NCI-H446 (cell line): ENCODE data around the gene TSPAN18.

ENCODE experiments used
- DNase-seq, 2 experiments: peaks; one replicate each; lab custom pipeline; 2025; lab: John Stamatoyannopoulos, UW

Gene TSPAN18

DNA sequence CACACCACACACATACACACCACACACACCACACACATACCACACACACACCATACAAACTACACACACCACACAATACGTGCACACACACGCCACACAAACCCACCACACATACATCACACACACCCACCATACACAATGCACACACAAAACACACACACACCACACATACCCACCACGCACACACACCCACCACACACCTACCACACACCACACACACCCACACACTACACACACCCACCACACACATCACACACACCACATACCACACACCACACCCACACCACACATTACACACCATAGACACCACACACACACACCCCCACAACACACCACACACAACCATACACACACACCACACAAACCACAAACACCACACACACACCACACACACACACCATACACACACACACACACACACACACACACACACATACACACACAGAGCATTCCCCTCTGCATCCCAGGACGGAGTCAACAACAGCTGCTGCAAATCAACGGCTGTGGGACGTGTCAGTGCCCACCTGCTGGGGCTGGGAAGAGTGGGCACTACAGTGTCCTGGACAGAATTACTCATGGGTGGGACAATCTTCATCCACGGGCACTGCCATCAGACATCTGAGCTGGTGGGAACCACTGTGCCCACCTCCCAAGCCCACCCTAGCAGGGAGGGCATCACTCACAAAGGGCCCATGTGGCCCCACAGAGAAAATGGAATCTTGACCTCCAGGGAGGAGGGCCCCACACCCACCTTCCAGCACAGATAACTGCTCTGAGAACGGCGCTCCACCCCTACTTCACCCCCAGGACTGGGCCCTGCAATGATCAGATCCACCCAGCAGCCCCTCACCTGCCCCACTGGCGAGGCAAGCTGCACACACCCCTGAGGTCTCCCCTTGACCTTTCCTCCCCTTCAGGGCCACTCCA lies 215.5 kb downstream of the TSPAN18 start:
- DNase-seq: no peak

DNA sequence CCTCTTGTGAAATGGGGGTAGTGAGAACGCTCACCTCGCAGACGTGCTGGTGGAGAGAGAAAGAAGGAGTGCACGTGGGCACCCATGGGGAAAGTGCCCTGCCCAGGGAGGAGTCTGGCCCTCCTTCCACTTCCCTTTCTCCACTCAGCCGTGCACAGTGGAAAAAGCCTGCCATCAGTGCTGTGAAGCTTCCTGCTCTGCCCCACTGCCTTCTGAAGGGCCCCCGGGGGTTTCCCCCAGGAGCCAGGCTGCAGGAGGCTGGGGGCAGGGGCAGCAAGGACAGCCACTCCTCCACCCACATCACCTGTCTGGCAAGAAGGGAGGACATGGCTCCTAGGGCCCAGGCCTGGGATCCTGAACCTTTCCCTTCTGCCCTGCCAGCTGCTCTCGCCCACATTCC lies 216.4 kb downstream of the TSPAN18 start:
- DNase-seq: no peak

DNA sequence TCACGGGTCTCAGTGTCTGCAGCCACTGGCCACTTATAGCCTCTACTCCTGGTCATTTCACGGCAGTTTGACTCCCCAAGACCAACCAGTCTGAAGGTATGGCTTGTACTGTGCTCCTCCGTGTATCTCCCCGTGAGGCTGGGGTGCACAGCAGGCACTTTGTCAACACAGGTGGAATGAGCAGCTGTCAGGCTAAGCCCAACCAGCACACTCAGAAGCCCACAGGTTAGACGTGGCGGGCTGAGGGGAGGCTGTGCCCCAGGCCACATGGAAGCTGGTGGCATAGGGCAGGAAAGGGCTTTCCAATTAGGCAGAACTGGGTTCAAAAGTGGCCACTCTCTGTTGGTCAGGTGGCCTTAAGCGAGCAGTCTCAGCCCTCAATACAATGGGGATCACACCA lies 216.9 kb downstream of the TSPAN18 start:
- DNase-seq: no peak

DNA sequence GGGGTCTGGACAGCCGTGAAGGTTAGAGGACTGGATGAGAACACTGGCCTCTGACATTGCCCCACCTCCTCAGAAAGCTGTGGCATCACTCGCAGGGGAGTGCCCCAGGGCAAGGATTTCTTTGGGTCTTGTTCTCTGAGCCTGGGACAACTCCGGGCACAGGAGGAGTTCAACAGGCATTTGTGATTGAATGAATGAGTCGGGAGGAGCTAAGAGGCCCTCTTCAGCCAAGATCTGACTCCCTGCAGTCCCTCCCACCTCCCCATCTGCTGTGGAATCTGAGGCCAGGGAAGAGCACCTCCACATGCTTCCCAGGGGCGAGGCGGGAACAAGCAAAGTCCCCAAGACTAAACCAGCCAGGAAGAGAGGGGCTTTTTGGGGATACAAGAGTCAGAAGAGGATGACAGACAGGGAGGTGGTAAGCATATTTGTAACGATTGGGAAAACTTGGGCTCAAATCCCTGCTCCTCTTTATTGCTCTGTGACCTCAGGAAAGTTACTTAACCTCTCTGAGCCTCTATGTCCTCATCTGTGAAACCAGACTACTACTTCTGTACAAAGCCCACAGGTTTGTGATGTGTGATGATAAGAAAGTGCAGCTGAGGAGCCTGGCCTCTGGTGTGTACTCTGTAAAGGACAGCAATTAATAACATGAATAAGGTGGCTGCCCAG lies 217.6 kb downstream of the TSPAN18 start:
- peak in 1 of 2 experiments; percentile 78 for DNase-seq

GRCh38 chr11:44944853-44945235 lies 218.1 kb downstream of the TSPAN18 start:
- no peak for DNase-seq

- DNase-seq: no peak
Measured at GRCh38 chr11:44945666-44946065, 218.9 kb downstream of the TSPAN18 start.

- DNase-seq: no peak
Measured at GRCh38 chr11:44946263-44946662, 219.5 kb downstream of the TSPAN18 start.

DNA sequence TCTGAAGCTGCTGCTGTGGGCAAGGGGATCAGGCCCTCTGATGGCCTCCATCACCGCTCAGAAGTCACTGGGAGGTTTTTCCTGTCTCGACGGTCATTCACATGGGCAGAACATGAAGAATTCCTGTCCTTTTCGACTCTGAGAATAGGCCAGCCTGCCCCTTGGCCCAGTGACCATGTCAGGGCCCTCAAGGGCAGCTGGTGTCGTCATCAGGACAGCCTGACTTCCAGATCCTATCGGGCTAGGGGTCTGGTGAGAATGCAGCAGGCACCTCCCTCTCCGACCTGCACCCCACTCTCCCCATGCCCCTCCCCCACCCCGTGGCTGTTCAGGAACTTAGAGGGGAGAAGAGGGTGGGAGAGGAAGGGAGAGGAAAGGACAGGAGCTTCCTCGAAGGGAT lies 220.4 kb downstream of the TSPAN18 start:
- DNase-seq: no peak

DNA sequence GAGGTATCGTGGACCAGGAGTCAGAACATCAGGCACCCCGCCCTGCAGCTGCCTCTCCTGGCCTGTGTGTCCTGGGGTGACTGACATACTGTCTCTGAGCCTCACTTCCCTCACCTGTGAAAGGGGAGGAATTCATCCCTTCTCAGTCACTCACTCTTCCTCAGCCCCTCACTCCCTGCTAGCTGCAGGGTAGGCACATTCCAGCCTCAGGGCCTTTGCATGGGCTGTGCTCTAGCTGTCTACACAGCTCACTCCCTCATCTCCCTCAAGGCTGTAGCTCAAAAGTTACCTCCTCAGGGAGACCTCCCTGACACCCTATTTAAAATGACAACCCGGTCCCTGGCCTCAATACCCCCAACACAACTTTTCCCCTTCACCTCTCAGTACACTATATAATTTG lies 221.4 kb downstream of the TSPAN18 start:
- no peak for DNase-seq

DNA sequence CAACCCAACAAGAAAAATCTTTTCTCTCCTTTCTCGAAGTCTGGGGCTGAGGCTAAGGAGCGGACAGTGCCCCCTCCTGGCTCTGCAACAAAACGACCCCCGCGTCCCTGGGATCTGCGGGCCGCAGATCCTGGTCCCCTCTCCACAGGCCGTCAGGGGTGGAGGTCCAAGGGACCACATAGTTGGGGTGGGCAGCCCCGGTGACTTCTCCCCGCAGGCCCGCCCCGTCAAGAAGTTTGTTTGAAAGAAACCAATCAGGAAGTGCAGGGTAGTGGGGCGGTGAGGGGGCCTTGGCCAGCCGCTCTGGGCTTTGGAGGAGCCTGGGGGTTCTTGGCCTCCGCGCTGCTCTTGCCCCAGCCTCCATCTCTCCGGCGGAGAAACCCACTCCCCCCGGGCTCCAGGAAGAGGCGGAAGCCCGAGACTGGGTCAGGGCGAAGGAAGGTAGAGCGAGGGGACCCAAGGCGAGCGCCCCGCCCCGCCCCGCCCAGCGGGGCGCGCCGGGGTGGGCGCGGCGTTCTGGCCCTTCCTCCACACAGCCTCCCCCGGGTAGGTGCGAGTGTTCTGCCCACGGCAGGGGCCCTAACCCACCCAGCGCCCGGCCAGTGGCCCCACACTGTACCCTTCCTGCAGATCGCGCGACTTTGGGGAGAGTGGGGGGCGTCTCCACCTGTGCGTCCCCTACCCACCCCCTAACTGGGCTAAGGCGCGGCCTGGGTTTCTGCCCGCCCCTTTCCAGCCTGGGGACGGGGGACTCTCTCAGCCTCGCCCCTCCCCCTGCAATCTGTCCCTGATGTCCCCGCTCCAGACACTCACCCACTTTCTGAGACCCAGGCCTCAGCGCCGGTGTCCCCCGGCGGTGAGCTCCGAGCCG lies 222.6 kb downstream of the TSPAN18 start:
- peak in 1 of 2 experiments; percentile 54 for DNase-seq

GRCh38 chr11:44950031-44950624 lies 223.4 kb downstream of the TSPAN18 start:
- DNase-seq: peak in 1 of 2 experiments; percentile 41

DNA sequence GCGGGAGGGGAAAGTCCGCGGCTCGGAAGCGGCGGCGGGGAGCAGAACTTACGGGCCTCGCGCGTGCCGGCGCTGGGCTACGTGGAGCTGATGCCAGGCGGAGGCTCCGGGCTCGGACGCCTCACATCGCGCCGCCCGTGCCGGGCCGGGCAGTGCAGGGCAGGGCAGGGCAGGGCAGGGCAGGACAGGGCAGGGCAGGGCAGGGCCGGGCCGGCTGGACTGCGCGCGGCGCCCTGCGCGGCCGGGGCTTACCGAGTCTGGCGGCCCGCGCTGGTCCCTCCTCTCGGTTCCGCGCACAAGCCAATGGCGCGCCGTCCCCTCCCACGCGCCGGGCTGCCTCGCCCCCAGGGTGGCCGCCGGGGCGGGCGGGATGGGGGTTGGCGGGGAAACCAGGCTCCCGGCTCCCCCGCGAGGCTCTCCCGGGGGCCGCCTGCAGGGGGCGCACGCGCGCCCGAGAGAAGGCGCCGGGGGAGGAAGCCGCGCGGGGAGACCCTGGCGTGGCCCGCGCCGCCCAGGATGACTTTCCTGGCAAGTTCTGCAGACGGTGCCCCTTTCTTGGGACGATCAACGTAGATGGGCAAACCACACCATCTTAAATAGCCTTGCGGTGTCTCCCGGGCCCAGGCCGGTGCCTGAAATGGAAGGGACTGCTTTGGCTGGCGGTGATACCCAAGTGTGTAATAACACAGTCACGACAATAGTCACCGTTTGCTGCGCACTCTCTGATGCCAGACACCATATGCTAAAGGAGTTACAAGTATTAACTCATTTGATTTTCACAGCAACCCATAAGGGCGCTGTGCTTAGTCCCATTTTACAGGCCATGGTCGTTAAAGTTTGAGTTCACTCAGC lies 224.1 kb downstream of the TSPAN18 start, which contains the start of gene TP53I11:
Gene TP53I11, minus strand, starts transcription at position 259 of the 852 bp plus-strand sequence. CDS start 12,548 bp downstream, outside the sequence.
- DNase-seq: peak in 1 of 2 experiments; percentile 83

GRCh38 chr11:44952082-44952481 lies 225.3 kb downstream of the TSPAN18 start:
- DNase-seq: no peak

DNA sequence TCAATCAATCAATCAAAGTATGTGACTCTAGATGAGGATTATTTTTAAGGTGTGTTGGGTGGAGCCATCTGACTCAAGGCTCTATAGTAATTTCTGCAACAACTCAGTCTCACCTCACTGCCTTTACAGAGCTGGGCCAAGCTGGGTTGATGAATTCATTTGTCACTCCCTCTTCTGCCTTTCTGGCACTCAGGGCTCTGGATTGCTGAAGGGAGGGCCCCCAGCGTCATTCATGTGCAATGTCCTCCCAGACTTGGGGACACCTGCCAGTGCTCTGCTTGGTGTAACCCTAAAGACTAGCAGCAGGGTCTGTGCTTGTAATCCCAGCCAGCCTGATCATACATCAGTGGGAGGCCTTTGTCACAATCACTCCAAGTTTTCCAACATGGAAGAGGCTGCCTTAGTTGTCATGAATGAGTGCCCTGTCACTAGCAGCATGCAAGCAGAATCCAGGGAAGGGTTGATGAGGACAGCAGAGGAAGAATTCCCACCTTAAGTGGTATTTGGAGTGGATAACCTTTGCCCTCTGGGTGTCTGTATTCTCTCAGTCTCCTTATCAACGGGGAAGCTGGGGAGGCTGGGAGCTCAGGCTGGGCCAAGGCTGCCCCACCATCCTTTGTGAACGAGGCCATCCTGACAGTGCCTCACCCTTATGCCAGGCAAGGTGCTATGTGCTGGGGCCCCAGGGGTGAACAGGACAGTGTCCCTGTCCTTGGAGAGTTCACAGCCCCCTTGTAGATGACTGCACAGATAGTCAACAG lies 225.9 kb downstream of the TSPAN18 start:
- DNase-seq: no peak

GRCh38 chr11:44954051-44954906 lies 227.5 kb downstream of the TSPAN18 start:
- DNase-seq: no peak

- DNase-seq: no peak
Measured at GRCh38 chr11:44955015-44955738, 228.4 kb downstream of the TSPAN18 start.

DNA sequence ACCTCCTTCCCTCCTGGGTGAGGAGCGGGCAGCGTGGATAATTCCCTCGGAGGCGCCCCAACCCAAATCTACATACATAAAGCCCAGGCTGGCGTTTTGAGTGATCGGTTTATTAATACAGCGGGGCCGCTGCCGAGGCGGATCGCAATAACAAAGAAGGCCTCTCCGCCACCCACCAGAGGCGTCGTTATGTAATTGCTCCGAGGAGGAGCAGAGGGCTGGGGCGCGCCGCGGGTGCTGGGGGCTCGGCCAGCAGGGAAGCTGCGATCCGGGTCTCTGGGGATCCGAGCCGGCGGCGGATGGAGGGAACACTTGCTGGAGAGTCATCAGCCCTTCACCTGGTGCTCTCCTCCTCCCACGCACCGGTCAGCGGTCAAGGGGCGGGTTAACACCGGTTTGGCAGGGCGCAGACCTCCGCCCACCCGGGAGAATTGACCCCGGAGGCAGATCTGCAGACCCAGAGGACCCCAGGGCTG lies 230.3 kb downstream of the TSPAN18 start:
- no peak for DNase-seq
